ENCODE results near the gene ETV1. TPM values are rescaled to one million over a fixed set of nuclear protein-coding genes. Genes with fewer than 3 reads are reported as not detected.

ETV1 gene
- 10 to 100 TPM in 1 of 2 donors, 1 to 10 TPM in 1; 9.2 to 10.5 TPM for total RNA-seq
- long read RNA-seq, donor 1, partial matches to known transcripts = 0 of 1 reads
- long read RNA-seq, donor 1, other reads (novel, unspliced or antisense) = 0 of 1 reads
- long read RNA-seq, donor 2, partial matches to known transcripts = 3 of 3 reads
- long read RNA-seq, donor 2, other reads (novel, unspliced or antisense) = 0 of 3 reads

DNA sequence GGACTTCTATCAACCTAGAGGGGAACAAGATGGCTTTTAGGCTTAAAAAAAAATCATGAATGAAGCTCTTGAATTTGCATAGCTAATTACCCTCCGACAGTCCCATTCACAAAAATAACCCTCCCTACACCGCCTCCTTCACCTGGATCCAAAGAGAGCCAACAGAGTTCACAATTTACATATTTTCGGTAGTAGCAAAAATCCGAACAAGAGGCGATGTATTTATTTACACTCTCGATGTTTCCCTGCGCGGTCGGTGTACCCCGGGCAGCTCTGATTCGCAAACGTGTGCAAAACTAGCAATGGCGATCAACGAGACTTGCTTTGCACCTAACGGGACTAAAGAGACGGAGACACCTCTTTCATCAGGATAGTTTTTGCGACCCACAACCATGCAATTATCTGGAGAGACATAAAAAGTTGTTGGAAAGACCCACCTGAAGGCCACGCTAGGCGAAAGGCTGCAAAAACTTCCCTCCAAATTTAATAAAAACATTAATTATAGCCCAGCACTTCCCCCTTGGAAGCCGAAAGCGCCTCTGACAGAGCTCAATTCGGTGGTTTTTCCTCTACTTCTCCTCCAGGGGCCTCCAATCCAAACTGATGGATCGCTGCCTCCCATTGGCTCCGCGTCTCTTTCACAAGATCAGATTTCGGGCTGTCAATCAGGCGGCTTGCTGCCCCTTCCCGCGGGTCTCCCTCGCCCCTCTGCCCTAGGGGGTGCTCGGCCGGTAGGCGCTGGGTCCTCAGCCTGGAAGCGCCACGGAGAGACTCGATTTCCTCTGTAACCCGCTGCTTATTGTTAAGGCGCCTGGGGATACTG, at the start of gene ETV1:
Gene ETV1 (minus strand): TSS at position 541 of the 823 bp plus-strand sequence. CDS start 614 bp downstream, outside the sequence.
- DNase-seq (ENCODE audit: low spot score) = peak; percentile 87
- intact Hi-C loops (cut with DNase I) = no loop called here

GRCh38 chr7:14024406-14024805, 34.9 kb upstream of the ETV1 start:
- intact Hi-C loops (cut with DNase I) = loop anchor here in 1 of 2 donors (2.0 kb wide), 1 partner anchor 68 kb away; no protein-coding TSS in a partner anchor
- no peak for DNase-seq (ENCODE audit: low spot score)

GRCh38 chr7:14023838-14024237, 34.4 kb upstream of the ETV1 start:
- intact Hi-C loops (cut with DNase I) = loop anchor here in 1 of 2 donors (2.0 kb wide), 1 partner anchor 69 kb away; no protein-coding TSS in a partner anchor
- DNase-seq (ENCODE audit: low spot score) = no peak

- intact Hi-C loops (cut with DNase I) = no loop called here
- no peak for DNase-seq (ENCODE audit: low spot score)
These were observed 33.9 kb upstream of the ETV1 start for GRCh38 chr7:14023342-14023741.

- no peak for DNase-seq (ENCODE audit: low spot score)
- intact Hi-C loops (cut with DNase I) = no loop called here
These were observed 31.6 kb upstream of the ETV1 start for GRCh38 chr7:14021069-14021468.

DNA sequence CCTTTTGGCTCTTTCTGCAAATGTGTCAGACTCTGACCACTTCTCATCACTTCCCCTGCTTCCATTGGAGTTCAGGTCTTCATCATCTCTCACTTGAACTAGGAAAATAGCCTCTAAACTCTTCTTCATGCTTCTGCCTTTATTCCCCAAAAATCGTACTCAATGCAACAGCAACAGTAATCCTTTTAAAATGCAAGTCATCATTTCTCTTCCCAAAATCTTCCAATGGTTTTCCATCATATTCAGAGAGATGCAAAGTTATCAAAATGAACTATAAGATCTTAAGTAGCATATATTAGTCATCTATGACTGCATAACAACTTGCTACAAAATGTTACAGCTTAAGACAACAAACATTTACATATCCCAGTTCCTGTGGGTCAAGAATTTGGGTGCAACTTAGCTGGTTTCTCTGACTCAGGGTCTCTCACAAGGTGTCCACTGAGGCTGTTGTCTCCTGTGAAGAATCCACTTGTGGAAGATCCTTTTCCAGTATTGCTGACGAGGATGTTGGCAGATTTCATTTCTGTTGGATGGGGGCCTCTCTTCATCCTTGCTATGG, 31.0 kb upstream of the ETV1 start:
- no peak for DNase-seq (ENCODE audit: low spot score)
- intact Hi-C loops (cut with DNase I) = no loop called here

GRCh38 chr7:14018751-14019150, 29.3 kb upstream of the ETV1 start:
- no peak for DNase-seq (ENCODE audit: low spot score)
- intact Hi-C loops (cut with DNase I) = no loop called here

DNA sequence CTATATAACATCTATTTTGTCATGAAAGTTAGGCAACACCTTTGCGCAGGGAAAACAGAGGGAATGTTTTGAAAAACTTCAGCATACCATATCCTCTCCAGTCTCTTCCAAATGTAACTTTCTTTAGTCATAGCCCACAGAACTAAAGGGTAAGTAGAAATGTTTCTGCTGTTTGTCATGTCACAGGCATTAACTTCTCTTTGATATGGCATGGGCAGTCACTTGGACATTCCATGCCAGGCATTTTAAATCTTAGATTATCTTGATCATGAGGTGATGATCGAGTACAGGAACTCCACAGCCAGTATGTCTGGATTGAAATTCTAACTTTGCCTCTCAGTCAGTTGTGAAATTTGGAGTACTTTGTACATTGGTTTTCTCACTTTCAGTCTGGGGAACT, 27.5 kb upstream of the ETV1 start:
- intact Hi-C loops (cut with DNase I) = no loop called here
- DNase-seq (ENCODE audit: low spot score) = no peak

DNA sequence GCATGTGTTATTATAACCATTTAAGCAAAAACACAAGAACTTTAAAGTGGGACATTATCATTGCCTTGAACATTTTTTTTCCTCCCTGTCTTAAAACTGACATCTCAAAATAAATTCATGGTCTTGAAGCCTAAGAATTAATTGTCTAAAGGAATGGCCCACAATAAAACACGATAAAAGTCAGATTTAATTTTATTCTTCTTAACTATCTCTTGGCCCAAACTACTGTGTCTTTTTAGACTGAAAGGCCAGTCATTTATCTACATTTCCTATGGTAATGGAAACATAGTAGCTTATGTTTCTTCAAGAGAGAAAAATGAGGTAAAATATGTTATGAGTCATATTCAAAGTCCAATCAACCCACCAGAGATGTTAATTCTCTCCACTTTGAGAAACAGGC, 24.4 kb upstream of the ETV1 start:
- intact Hi-C loops (cut with DNase I) = no loop called here
- no peak for DNase-seq (ENCODE audit: low spot score)

DNA sequence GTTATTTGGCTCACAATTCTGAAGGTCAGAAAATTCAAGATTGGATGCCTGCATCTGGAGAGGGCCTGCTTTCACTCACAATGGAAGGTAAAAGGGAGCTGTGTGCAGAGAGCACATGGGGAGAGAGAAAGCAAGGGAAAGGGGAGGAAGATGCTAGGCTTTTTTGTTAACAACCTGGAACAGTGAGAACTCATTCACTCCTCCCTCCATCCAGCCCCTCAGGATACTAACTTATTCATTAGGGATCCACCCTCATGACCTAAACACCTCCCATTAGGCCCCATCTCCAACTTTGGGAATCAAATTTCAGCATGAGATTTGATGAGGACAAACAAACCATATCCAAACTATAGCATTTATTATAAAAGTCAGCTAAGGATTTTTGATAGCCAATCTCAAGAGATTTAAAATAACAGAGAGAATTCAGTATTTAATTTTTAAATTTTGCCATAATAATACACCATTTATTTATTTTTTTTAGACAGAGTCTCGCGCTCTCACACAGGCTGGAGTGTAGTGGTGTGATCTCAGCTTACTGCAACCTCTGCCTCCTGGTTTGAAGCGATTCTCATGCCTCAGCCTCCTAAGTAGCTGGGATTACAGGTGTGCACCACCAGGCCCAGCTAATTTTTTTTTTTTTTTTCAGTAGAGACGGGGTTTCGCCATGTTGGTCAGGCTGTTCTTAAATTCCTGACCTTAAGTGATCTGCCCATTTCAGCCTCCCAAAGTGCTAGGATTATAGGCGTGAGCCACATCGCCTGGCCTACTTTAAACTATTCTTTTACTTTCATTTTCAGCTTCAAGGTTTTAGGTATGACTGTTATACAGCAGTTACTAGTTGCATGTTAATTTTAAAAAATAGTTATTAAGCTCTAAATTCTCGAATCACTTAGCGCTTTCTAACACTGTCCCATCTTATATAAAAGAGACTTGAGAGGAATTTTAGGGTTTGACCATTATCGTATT, 20.3 kb upstream of the ETV1 start:
- intact Hi-C loops (cut with DNase I) = no loop called here
- no peak for DNase-seq (ENCODE audit: low spot score)

DNA sequence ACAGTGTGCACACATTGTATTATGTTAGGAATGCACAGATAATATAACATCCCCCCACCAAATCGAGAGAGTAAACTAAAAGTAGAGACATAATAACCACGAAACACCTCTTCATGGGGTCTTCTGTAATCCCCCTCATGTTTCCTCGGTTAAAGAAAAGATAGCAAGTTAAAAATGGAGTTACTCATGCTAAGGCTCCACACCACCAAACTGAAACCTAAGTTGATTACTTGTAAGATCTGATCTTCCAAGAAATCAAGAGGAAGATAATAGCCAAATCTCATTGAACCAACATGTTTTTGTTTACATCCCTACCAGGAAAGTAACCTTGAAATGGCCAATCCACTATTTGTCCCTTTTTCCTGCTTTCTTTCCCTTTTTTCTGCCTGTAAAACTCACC, 11.7 kb upstream of the ETV1 start:
- intact Hi-C loops (cut with DNase I) = no loop called here
- no peak for DNase-seq (ENCODE audit: low spot score)

- DNase-seq (ENCODE audit: low spot score) = no peak
- intact Hi-C loops (cut with DNase I) = no loop called here
These were observed 10.8 kb upstream of the ETV1 start for GRCh38 chr7:14000247-14000646.

DNA sequence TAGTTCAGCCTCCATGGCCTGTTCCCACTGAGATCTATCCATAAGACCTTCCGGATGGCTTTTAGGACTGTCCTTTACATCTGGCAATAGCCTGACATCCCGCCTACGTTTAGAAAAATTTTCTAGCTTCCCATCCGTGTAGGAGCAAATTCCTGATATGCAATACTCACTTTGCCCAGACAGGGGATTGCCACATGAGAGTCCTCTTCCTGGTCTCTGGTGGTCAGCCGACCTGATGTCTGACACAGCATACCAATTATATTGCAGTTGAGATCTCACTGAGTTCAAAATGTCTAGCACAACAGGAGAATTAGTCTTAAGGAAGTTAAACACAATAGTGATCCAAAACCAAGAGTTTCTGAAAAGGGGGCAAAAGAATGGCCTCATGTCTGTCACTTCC, 9.4 kb upstream of the ETV1 start:
- intact Hi-C loops (cut with DNase I) = no loop called here
- DNase-seq (ENCODE audit: low spot score) = no peak

GRCh38 chr7:13992596-13992964, 3.1 kb upstream of the ETV1 start:
- intact Hi-C loops (cut with DNase I) = no loop called here
- no peak for DNase-seq (ENCODE audit: low spot score)

DNA sequence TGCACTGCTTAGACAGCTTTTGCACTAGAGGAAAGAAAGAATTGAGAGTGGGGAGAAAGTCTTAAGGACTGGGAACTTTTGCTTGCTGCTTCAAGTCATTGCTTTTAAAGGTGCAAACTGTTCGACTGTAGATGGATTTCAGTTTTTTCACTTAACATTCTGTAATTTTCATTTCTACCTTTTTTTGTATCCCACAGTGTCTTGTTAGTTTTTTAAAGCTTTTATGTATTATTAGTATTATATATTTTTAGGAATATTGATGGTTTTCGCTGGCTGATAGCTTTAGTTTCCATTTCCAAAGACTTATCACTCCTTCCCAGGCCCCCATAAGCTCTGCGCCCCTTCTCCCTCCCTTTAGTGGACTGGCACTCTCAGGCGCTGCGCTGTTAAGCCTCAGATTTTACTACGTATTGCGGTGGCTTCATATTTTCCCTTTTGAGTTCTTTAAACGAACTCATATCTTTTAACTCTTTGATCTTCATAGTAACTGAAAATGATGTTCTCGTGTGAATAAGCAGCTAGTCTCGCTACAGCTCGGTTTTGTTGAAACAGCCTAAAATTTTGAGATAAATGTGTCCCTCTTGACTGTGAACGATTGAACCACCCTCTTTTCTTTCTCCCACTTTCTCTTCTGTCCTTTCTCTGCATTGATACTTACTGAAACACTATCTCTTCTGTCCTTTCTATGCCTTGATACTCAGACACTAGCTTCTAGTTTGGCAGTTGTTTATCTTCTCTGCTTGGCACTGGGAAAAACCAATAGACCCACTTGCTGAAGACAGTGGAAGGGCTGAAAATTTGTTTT, 2.5 kb upstream of the ETV1 start:
- intact Hi-C loops (cut with DNase I) = no loop called here
- DNase-seq (ENCODE audit: low spot score) = no peak

DNA sequence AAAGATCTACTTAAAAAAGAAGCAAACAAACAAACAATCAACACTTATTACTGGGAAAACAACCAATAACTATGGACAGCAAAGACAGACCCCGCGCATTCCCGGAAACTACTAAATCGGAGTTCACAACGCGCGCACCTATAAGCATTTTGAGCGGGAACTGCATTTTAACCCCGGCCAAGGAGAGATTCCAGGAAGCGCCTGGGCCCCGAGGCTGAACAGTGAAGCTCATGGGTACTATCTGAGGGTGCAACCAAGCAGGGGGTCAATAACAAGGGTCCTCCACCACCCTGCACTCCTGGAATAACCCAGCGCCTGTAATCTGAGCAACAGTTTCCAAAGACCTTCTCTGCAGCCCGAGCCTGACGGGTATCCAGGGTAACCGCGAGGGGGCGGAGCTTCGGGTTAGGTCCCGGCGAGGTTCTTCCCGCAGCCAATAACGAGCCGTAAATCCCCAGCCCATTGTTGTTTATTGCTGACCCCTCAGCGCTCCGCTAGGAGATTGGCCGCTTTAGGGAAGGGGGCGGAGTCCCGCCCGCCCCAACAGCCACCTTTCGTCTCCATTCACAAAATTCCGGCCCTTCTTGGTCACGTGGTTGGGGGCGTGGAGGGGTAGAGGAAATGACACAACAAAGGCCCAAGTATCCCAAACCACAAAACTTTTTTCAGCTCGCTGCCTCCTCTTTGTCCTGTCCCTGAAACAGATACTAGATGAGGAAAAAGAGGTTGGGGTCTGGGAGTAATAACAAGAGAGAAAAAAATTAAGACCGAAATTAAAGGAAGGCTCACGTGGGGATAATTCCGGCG, 1.7 kb upstream of the ETV1 start:
- intact Hi-C loops (cut with DNase I) = no loop called here
- peak; percentile 98 for DNase-seq (ENCODE audit: low spot score)

DNA sequence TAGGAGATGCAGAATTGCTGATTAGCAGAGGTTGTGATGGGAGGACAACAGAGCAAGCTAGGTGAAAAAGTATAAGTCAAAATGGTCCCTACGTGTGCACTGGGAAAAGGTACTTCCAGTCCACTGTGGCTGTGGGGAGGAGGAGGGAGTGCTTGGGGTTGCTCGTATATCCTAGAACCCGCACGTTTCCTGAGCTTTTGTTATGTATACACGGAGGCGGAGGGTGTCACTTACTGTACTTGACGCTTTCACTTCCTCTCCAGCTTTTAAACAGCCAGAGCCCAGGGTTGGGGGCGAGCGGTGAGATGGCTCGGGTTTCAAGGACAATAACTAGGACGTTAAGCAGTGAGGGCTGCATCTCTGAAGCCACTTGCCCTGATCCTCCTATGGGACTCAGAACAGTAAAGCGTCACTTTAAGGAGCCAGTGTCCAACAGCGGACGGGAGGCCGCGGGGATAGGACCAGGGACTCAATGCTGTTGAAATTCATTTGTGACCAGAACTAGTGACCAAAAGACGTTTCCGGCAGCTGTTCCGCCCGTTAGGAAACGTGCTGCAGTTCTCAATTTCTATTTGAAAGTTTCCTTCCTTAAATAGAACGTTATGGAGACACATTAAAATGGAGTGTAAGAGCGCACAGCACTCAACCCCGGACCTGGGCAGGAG, 985 bp upstream of the ETV1 start:
- intact Hi-C loops (cut with DNase I) = no loop called here

GRCh38 chr7:13989949-13990305, 461 bp upstream of the ETV1 start:
- intact Hi-C loops (cut with DNase I) = no loop called here

More for the DNA sequence above, 985 bp upstream of the ETV1 start:
- peak; percentile 82 for DNase-seq (ENCODE audit: low spot score)

More at GRCh38 chr7:13989949-13990305, 461 bp upstream of the ETV1 start:
- no peak for DNase-seq (ENCODE audit: low spot score)

Measured in posterior vena cava (tissue), 2 donors.